WERI-Rb-1 (cell line): ENCODE results near the gene CSNK2B.
A peak's percentile ranks its signal among the peaks of the same experiment; 100 is the strongest.
"Not testable (repeated sequence)": the region's sequence is repeated elsewhere in the genome, so short reads cannot be mapped to it uniquely, and the experiment has no call there.

Experiments used
- DNase-seq: peaks from one replicate; pipeline ENCODE4 v3.0.0-alpha.2; 2020
- H3K27ac ChIP-seq: fragments of 250-450 bp; sonication (Bioruptor Pico); 2 replicates; pipeline ENCODE4 v1.5.1; 2020; ENCODE audit warnings: mild to moderate bottlenecking, moderate library complexity
- H3K27me3 ChIP-seq: fragments of 250-450 bp; sonication (Bioruptor Pico); 2 replicates; pipeline ENCODE4 v1.5.1; 2021; ENCODE audit warnings: mild to moderate bottlenecking, low read depth, moderate library complexity; ENCODE audit not compliant: insufficient read depth, severe bottlenecking
- H3K36me3 ChIP-seq: fragments of 250-450 bp; sonication (Bioruptor Pico); 2 replicates; pipeline ENCODE4 v1.5.1; 2020; ENCODE audit warnings: mild to moderate bottlenecking, moderate library complexity
- H3K4me3 ChIP-seq: 2 replicates; pipeline ENCODE4 v1.5.1; 2011; ENCODE audit warnings: low read depth, mild to moderate bottlenecking, control low read depth, low read length
- H3K9me3 ChIP-seq: fragments of 250-450 bp; sonication (Bioruptor Pico); 2 replicates; pipeline ENCODE4 v1.5.1; 2021; ENCODE audit warnings: mild to moderate bottlenecking, moderate library complexity; ENCODE audit not compliant: severe bottlenecking
- CTCF ChIP-seq: IDR thresholded peaks from 2 replicates; pipeline ENCODE4 v1.5.1; 2011; ENCODE audit warnings: low read depth, mild to moderate bottlenecking, control low read depth, inconsistent platforms, low read length

CSNK2B gene

GRCh38 chr6:31708224-31708623 lies 42.3 kb downstream of the CSNK2B start:
- Histone ChIP-seq H3K27me3 (no peaks in the 10 kb centered on the region), H3K27ac (no peak overlapping the region), H3K4me3 (no peak overlapping the region), H3K36me3 (no peaks in the 10 kb centered on the region), H3K9me3 (no peaks in the 10 kb centered on the region)
- no peak for DNase-seq
- TF ChIP-seq CTCF = no peak

GRCh38 chr6:31709157-31709556 lies 43.3 kb downstream of the CSNK2B start:
- DNase-seq, H3K27ac ChIP-seq, H3K9me3 ChIP-seq, H3K36me3 ChIP-seq, H3K27me3 ChIP-seq, H3K4me3 ChIP-seq: not testable (repeated sequence)

- TF ChIP-seq CTCF = no peak
- peak overlapping the region; percentile 23 for H3K27ac ChIP-seq
- DNase-seq = peak; percentile 93
- H3K9me3 ChIP-seq = no peaks in the 10 kb centered on the region
- no peaks in the 10 kb centered on the region for H3K36me3 ChIP-seq
- no peak overlapping the region for H3K4me3 ChIP-seq
- no peaks in the 10 kb centered on the region for H3K27me3 ChIP-seq
These were observed 44.8 kb downstream of the CSNK2B start for GRCh38 chr6:31710523-31711219.

- no peak for DNase-seq
- Histone ChIP-seq H3K27me3 (no peaks in the 10 kb centered on the region), H3K36me3 (no peaks in the 10 kb centered on the region), H3K27ac (no peak overlapping the region), H3K4me3 (no peak overlapping the region), H3K9me3 (no peaks in the 10 kb centered on the region)
- no peak for TF ChIP-seq CTCF
These were observed 45.4 kb downstream of the CSNK2B start for GRCh38 chr6:31711233-31711632.

- no peak overlapping the region for H3K27ac ChIP-seq
- no peak for DNase-seq
These were observed 46.4 kb downstream of the CSNK2B start for GRCh38 chr6:31712296-31712695.

GRCh38 chr6:31713465-31713864 lies 47.6 kb downstream of the CSNK2B start:
- Histone ChIP-seq H3K27ac (peak overlapping the region; percentile 59), H3K4me3 (no peak overlapping the region), H3K27me3 (no peaks in the 10 kb centered on the region), H3K36me3 (no peaks in the 10 kb centered on the region), H3K9me3 (no peaks in the 10 kb centered on the region)
- DNase-seq = no peak
- no peak for TF ChIP-seq CTCF

More at GRCh38 chr6:31712296-31712695, 46.4 kb downstream of the CSNK2B start:
- no peak for TF ChIP-seq CTCF
- Histone ChIP-seq H3K4me3 (no peak overlapping the region), H3K36me3 (no peaks in the 10 kb centered on the region), H3K9me3 (no peaks in the 10 kb centered on the region), H3K27me3 (no peaks in the 10 kb centered on the region)
